ENCODE measurements around the gene OR2T1.
"Not testable (repeated sequence)": the region's sequence is repeated elsewhere in the genome, so short reads cannot be mapped to it uniquely, and the experiment has no call there.

- TF ChIP-seq CTCF, EP300 (IDR thresholded peaks at IDR 0.05): not testable (repeated sequence)
Observed at GRCh38 chr1:248436303-248436702, 33.5 kb downstream of the OR2T1 start.

All from tibial nerve (tissue), 4 donors.